Prostate gland (tissue), 2 donors: ENCODE measurements around the gene HOXC5. TPM values are rescaled to one million over a fixed set of nuclear protein-coding genes. Genes with fewer than 3 reads are reported as not detected.

ENCODE experiments used
- DNase-seq: peaks from one replicate; pipeline ENCODE4 v3.0.0-alpha.2; 2019; ENCODE audit warnings: low spot score
- H3K27ac ChIP-seq, 2 donors: fragments of 200-600 bp; sonication (generic); 2 replicates each; pipeline ENCODE4 v1.5.1; 2017 to 2019
- H3K27me3 ChIP-seq: fragments of 200-600 bp; sonication (generic); replicated peaks from 2 replicates; pipeline ENCODE4 v1.5.1; 2019; ENCODE audit not compliant: insufficient read depth
- H3K36me3 ChIP-seq, 2 donors: fragments of 200-600 bp; sonication (generic); 1 replicate in 1 of 2; 2 replicates in 1 of 2; pipeline versions ENCODE4 v1.5.1 to v1.8.1; 2017 to 2019
- H3K4me1 ChIP-seq: fragments of 200-600 bp; sonication (generic); replicated peaks from 2 replicates; pipeline ENCODE4 v1.5.1; 2019
- H3K4me3 ChIP-seq, 2 donors: fragments of 200-600 bp; sonication (generic); 2 replicates each; pipeline ENCODE4 v1.5.1; 2017 to 2019
- H3K9me3 ChIP-seq: fragments of 200-600 bp; sonication (generic); 2 replicates; pipeline ENCODE4 v1.5.1; 2017
- POLR2A ChIP-seq: fragments of 450-650 bp; IDR thresholded peaks from one replicate; pipeline ENCODE4 v1.6.1; 2016; ENCODE audit warnings: antibody characterized with exemption, mild to moderate bottlenecking
- POLR2AphosphoS5 ChIP-seq: sonication (generic); formaldehyde crosslinking; IDR thresholded peaks from one replicate; pipeline ENCODE4 v1.6.1; 2017; ENCODE audit warnings: antibody characterized with exemption
- WGBS: methylation state at CpG from one replicate; pipeline ENCODE4 v1.1.5; 2018; 5-methylcytosine and 5-hydroxymethylcytosine counted together
- intact Hi-C: fragments of 100-400 bp; cut with DNase I; formaldehyde crosslinking; loops from one replicate; pipeline ENCODE4 v1.14.2; 2022
- total RNA-seq, 2 donors: library from RNA; depleted of rRNA; stranded (reverse); fragments of >200 nt; gene quantifications; one replicate each; pipeline ENCODE4 v1.1.0, GENCODE V29; 2016
- TF ChIP-seq, protein P1 (sequence below), 4 experiments: fragments of 200-600 bp in 2 of 4; fragments of 450-650 bp in 2 of 4; sonication (generic) in 2 of 4; IDR thresholded peaks; 1 replicate in 3 of 4; 2 replicates in 1 of 4; pipeline ENCODE4 v1.5.1; 2016 to 2019; ENCODE audit warnings: antibody characterized with exemption in 4 of 4, mild to moderate bottlenecking in 2 of 4, moderate library complexity in 2 of 4

HOXC5 gene
- total RNA-seq, 2 donors from 2014 or later, result 2.8 TPM; not detected in 1

DNA sequence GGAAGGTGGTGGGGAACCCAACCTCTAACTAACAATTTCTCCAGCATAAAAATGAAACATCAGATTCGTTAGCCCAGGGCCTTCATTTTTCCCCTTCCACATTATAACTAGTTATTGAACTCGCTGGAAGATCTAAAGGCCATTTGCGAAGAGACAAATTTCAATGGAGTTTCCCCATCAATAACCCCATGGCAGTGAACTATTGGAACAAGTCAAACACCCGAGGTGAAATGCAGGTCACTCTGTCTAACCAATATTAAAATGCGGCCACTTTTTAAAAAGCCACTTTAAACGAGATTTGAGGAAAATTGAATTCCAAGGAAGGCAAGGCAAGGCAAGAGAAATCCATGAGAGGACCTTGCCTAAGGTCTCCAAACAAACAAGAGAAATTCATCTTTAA is 16.3 kb downstream of the HOXC5 start:
- no peak for DNase-seq
- WGBS, result 31% methylated on average over 6 of the region's 6 CpGs
- Histone ChIP-seq H3K4me3 (no peak overlapping the region), H3K36me3 (no peaks in the 10 kb centered on the region), H3K27ac (no peak overlapping the region), H3K27me3 (peaks cover 83% of the 10 kb centered on the region), H3K9me3 (no peaks in the 10 kb centered on the region), H3K4me1 (no peaks in the 10 kb centered on the region)
- intact Hi-C loops, result no loop called here
- TF ChIP-seq POLR2A (no peak), POLR2AphosphoS5 (no peak)
- TF ChIP-seq, protein P1, sequence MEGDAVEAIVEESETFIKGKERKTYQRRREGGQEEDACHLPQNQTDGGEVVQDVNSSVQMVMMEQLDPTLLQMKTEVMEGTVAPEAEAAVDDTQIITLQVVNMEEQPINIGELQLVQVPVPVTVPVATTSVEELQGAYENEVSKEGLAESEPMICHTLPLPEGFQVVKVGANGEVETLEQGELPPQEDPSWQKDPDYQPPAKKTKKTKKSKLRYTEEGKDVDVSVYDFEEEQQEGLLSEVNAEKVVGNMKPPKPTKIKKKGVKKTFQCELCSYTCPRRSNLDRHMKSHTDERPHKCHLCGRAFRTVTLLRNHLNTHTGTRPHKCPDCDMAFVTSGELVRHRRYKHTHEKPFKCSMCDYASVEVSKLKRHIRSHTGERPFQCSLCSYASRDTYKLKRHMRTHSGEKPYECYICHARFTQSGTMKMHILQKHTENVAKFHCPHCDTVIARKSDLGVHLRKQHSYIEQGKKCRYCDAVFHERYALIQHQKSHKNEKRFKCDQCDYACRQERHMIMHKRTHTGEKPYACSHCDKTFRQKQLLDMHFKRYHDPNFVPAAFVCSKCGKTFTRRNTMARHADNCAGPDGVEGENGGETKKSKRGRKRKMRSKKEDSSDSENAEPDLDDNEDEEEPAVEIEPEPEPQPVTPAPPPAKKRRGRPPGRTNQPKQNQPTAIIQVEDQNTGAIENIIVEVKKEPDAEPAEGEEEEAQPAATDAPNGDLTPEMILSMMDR (IDR thresholded peaks at IDR 0.05), result no peak

DNA sequence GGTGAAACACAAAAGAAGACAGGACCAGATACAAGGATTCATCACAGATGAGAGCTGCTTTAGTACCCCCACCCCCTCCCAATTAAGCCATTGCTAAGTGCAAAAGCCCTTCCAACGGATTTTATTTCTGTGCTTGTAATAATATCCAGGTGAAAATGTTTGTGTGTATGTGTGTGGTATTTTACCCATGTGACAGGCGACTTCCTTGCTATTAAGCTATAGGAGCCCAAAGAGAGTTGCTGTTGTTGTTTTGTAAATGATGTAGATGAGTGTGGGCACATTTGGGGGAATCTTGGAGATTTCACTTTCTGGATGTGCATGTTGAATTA is 17.6 kb downstream of the HOXC5 start:
- Histone ChIP-seq H3K9me3 (no peaks in the 10 kb centered on the region), H3K36me3 (no peaks in the 10 kb centered on the region), H3K27ac (no peak overlapping the region), H3K27me3 (peaks cover 84% of the 10 kb centered on the region), H3K4me3 (no peak overlapping the region), H3K4me1 (no peaks in the 10 kb centered on the region)
- intact Hi-C loops, result no loop called here
- TF ChIP-seq, protein P1 (IDR thresholded peaks at IDR 0.05), result no peak
- TF ChIP-seq POLR2A (no peak), POLR2AphosphoS5 (no peak)
- DNase-seq, result no peak
- 9% methylated on average over 2 of the region's 2 CpGs for WGBS

DNA sequence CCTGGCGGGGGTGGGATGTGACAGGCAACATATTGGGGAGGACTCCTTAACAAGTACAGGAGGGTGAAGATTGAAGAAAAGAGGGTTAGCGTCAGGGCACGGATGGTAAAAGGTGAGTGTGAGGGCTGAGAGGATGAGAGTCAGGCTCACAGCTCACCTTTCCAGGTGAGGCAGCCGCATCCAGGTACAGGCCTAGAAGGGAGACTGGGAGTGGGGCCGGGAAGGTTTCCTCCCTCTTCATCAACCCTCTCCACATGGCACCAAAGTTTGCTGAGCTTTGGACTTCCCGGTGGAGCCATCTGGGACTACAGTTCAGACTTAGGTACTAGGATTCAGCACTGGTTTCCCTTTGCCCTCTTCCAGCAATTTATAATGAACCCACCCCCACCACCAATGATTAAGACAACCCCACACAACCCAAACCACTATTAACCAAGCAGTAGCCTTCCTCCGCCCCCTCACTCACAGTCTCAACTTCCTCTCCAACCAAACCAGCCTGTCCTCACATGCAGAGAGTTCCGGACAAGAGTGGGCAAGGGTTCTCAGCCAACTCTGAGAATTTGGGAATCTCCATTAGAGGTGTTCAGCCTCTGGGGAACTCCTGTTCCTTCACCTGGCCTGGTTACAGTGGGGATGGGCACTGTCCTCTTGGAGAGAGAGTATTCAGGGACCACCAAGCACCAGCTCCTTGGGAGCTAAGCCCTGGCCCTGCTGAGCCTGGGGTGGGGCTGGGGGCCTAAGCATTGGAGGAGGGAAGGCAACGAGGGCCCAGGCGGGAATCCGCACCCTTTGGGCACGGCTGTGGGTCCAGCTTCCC is 18.4 kb downstream of the HOXC5 start:
- 20% methylated on average over 12 of the region's 12 CpGs for WGBS
- H3K36me3 ChIP-seq, result no peaks in the 10 kb centered on the region

DNA sequence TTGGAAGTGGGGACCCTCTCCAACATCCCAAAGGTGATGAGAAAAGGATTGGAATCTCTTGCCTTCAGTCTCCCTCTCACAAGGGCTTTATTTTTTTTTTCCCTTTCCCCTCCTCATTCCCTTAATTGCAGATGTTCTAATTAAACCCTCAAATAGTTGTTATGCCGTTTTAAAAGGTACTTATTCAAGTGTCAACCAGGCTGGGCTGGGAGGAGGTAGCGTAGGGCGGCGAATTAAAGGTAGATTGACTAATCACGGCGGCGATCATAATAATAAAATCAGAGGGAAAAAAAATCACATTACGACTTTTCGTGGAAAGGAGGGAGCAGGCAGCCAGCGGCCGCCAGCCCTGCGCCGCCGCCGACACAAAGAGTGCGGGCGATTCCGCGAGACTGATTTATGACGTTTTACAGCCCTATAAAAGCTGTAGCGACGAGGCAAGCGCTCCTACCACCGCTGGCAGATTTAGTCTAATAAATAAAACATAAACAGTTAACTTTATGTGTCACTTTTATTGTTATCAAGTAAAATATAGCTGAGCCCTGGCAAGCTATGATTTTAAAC is 19.1 kb downstream of the HOXC5 start:
- Histone ChIP-seq H3K27ac (no peak overlapping the region), H3K9me3 (no peaks in the 10 kb centered on the region), H3K4me1 (no peaks in the 10 kb centered on the region), H3K36me3 (no peaks in the 10 kb centered on the region), H3K27me3 (peaks cover 76% of the 10 kb centered on the region), H3K4me3 (no peak overlapping the region)
- intact Hi-C loops, result no loop called here
- WGBS, result under 1% methylated on average over 24 of the region's 24 CpGs
- TF ChIP-seq POLR2A (no peak), POLR2AphosphoS5 (peak; percentile 80)
- DNase-seq, result peak; percentile 31

More for the DNA sequence above, 18.4 kb downstream of the HOXC5 start:
- Histone ChIP-seq H3K4me1 (no peaks in the 10 kb centered on the region), H3K27me3 (peaks cover 81% of the 10 kb centered on the region), H3K9me3 (no peaks in the 10 kb centered on the region), H3K4me3 (no peak overlapping the region), H3K27ac (no peak overlapping the region)
- intact Hi-C loops, result no loop called here
- TF ChIP-seq, protein P1 (IDR thresholded peaks at IDR 0.05), result no peak
- TF ChIP-seq POLR2AphosphoS5 (no peak), POLR2A (no peak)
- DNase-seq, result no peak

DNA sequence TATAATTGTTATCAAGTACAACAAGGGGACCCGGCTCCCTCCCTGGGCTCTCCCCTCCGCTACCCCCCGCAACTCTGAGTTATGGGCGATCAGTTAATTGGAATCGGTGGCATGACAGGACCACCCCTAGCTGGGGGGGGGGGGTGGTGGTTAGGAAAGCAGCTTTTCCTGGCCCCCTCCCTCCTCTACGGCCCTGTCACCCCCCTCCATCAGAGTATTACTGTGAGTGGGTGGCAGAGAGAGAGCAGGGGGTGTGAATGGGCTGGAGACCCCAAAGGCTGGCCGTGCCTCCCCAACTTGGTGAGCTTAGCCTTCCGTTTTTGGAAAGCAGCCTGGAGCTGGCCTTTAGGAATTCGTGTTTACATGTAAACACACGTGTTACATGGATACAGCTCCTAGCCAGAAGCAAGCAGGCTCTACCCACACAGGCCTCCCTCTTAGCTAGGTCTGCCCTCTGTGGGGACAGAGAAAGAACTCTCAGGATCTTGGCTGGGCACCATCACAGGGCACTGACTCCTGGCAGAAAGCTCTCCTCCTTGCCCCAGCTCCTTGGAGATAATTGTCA is 19.7 kb downstream of the HOXC5 start:
- no peaks in the 10 kb centered on the region for H3K36me3 ChIP-seq
- TF ChIP-seq, protein P1 (IDR thresholded peaks at IDR 0.05), result no peak
- no peak for TF ChIP-seq POLR2AphosphoS5
- no peak for TF ChIP-seq POLR2A
- intact Hi-C loops, result no loop called here
- no peak for DNase-seq
- H3K27ac ChIP-seq, result no peak overlapping the region
- no peak overlapping the region for H3K4me3 ChIP-seq
- H3K9me3 ChIP-seq, result no peaks in the 10 kb centered on the region
- no peaks in the 10 kb centered on the region for H3K4me1 ChIP-seq
- 6% methylated on average over 10 of the region's 10 CpGs for WGBS
- H3K27me3 ChIP-seq, result peaks cover 70% of the 10 kb centered on the region
